ENCODE data around the gene RNF224.
"Not testable (repeated sequence)": the region's sequence is repeated elsewhere in the genome, so short reads cannot be mapped to it uniquely, and the experiment has no call there.

RNF224 gene

DNA sequence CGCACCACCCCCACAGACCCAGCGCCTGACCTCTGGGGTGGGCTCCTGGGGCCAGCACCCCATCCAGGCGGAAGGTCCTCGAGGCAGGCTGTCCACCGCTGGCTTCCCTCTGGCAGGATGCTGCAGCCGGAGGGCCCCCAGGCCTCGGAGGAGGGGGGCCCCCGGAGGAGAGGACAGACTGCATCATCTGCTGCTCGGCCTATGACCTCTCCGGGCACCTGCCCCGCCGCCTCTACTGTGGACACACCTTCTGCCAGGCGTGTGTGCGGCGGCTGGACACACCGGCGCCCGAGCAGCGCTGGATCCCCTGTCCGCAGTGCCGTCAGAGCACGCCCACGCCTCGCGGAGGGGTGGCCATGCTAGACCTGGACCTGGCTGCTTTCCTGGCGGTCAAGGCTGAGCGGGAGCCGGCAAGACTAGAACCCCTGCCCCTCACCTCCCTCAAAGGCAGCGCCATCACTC, 1.2 kb downstream of the RNF224 start:
- no peak for DNase-seq (ENCODE audit: low spot score)

GRCh38 chr9:137228968-137229896, 1.9 kb downstream of the RNF224 start:
- no peak for DNase-seq (ENCODE audit: low spot score)

- no peak for DNase-seq (ENCODE audit: low spot score)
Observed at GRCh38 chr9:137229903-137230704, 2.8 kb downstream of the RNF224 start.

DNA sequence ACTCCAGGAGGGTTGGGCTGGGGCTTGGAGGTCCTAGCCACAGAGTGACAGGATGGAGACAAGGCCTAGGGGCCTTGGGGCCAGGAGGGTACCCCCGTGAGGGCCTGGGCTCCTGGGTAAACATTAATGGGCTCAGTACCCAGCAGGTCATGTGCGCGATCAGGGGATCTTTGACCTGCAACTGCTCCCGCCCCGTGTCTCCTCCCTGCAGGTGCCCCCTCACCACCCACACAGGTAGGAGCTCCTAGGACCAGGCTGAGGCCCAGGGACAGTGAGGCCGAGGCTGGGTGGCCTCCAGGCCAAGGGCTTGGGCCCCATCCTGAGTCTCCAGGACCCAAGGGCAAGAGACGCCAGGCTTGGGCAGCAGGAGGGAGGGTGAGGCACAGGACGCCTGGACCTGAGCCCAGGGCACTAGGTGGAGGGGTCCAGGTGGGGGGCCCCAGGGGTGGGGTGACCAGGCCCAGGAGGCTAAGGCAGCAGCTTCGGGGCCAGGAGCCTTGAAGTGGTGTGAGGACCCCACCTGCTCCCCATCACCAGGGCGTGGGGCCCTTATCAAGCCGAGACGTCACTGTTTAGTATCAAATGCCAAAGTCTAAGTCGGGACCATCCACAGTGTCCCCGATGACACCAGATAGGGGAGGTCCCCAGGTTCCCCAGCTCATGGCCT, 3.5 kb downstream of the RNF224 start, which contains the start of gene SLC34A3:
TSS of gene SLC34A3 (plus strand) at position 197 of the 667 bp plus-strand sequence. CDS start 802 bp downstream, outside the sequence.
- DNase-seq (ENCODE audit: low spot score) = no peak

- DNase-seq (ENCODE audit: low spot score) = no peak
Observed at GRCh38 chr9:137231372-137232039, 4.2 kb downstream of the RNF224 start.

DNA sequence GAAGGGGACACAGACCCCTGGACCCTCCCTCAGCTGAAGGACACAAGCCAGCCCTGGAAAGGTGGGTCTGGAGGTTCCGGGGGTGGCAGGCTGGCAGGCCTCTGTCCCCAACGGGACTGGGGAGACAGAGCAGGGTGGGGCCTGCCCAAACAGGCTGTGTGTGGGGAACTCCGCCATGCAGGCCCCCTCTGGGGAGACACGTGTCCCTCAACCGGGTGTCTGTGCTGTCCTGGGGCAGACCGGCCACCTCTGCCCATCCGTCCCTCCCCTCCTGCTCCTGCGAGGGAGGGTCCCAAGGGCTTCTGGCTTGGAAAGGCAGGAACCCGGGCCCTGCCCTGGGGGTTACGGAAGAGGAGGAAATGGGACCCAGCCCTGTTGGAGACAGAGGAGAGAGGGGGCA, 4.8 kb downstream of the RNF224 start:
- no peak for DNase-seq (ENCODE audit: low spot score)

GRCh38 chr9:137232510-137232909, 5.2 kb downstream of the RNF224 start:
- DNase-seq (ENCODE audit: low spot score) = no peak

GRCh38 chr9:137233143-137233980, 6.1 kb downstream of the RNF224 start:
- DNase-seq (ENCODE audit: low spot score) = no peak

GRCh38 chr9:137234055-137234697, 6.9 kb downstream of the RNF224 start:
- no peak for DNase-seq (ENCODE audit: low spot score)

- DNase-seq (ENCODE audit: low spot score) = no peak
Observed at GRCh38 chr9:137234758-137235423, 7.6 kb downstream of the RNF224 start.

- no peak for DNase-seq (ENCODE audit: low spot score)
Observed at GRCh38 chr9:137235424-137236237, 8.3 kb downstream of the RNF224 start.

DNA sequence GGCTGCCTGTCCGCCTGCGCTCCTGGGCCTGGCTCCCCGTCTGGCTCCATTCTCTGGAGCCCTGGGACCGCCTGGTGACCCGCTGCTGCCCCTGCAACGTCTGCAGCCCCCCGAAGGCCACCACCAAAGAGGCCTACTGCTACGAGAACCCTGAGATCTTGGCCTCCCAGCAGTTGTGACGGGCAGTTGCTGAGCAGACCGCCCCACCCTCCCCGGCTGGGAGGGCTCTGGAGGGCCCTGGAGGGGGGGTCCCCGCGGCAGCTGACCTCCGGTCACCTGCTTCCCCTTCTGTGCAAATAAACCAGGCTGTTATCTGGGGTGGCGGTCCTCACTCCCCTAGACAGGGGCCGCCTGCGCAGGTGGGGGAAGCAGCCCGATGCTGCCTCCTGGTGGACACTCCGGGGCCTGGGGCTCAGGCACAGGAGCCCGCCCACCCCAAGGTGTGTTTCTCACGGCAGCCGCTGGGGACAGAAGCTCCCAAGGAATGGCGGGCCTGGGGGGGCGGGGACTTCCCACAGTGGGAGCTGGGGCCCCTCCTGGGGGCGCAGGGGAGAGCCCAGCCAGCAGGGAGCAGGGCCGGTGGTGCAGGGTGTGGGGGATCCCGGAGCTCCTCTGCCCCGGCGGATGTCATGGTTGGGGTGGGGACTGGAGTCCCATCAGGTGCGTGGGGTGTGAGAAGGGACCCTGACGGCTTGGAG, 9.1 kb downstream of the RNF224 start:
- peak; percentile 87 for DNase-seq (ENCODE audit: low spot score)

DNA sequence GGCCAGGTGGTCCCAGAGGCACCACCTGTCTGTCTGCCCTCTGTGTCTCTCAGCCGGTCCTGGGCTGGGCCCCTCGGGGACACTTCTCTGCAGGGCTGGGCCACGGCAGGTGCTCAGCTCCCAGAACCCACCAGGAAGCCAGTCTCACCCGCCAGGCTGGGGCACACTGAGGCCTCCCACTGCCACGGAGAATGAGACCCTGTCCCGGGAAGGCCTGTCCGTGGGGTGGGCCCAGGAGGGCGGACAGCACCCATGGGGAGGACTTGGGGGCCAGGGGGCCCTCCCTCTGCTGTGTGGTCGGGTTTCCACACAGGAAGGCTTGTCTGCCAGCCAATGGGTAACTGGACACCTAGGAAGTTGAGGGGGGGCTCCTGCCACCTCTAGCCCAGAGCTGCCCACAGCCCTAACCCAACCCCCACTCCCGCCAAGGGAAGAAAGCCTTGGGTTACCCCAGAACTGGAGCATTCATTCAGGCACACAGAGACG, 9.7 kb downstream of the RNF224 start:
- no peak for DNase-seq (ENCODE audit: low spot score)

DNA sequence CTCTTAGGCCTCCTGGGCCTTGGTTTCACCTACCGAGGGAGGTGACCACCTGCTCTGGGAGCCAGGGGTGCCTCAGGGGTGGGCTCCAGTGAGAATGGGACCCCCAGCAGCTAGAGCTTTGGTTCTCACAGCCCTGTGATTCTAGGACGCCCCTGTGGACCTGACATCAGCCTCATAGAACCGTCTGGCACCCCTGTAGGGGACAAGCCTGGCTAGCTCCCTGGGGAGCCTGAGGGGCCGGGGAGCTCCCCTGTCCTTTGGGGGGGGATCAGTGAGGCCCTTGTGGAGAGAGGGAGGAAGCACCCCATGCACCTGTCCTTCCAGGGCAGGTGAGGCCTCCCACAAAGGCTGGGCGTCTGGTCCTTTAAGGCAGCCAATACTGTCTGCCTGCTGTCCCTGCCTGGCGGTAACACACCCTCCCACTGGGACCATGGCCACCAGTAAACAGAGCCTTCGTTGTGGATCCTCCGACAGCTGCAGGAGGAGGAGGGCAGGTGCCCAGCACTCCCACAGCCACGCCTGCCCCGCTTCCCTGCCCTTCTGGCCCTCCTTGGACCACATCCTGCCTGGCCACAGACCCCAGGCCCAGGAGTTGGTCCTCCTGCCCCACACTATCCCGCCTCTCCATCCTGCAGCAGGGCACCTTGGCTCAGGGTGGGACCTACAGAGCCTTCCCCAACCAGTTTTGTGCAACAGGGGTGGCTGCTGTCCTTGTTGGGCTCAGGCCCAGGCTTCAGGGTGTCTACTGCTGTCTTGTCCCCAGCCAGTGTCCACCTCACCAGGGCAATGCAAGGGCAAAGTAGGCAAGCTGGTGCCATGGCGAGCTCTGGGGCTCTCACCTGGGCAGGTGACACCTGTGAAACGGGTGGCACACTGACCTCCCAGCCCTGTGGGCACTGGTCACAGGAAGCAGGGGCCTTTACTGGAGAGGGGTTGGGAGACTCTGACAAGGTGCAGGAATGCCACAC, 10.7 kb downstream of the RNF224 start:
- DNase-seq (ENCODE audit: low spot score) = no peak

DNA sequence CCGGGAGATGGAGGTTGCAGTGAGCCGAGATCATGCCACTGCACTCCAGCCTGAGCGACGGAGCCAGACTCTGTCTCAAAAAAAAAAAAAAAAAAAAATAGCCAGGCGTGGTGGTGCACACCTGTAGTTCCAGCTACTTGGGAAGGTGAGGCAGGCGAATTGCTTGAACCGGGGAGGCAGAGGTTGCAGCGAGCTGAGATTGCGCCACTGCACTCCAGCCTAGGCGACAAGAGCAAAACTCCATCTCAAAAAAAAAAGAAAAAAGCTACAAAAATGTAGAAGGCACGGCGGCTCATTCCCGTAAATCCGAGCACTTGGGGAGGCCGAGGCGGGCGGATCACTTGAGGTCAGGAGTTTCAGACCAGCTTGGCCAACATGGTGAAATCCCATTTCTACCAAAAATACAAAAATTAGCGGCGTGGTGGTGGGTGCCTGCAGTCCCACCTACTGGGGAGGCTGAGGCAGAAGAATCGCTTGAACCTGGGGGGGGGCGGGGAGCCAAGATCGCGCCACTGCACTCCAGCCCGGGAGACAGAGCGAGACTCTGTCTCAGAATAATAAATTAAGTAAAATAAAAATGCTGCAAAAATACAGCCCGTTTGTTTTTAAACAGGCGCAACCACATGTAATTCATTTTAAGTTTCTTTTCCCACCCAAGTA, 12.4 kb downstream of the RNF224 start:
- DNase-seq (ENCODE audit: low spot score) = not testable (repeated sequence)

DNA sequence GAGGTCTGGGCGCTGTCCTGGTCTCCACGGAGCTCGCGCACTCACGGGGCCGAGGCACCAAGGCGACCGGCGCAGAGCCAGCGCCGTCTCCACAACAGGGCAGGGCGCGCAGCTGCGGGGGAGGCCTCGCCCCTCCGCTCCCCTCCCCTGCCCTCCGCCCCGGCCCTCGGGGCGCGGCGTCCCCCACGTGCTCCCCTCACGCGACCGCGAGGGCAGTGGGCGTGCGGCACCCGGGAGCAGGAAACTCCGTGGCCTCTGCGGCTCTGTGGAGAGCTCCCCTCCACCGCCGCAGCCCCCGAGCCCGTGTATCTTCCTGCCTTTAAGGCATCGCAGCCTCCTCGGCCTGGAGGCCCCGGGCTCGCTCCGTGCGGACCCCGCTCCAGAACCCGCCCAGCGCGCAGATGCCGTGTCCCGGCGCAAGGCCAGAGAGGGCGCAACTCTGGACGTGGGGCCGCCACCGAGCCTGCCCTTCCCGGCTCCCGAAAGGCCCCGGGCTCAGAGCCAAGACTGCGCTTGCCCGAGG, 13.1 kb downstream of the RNF224 start:
- DNase-seq (ENCODE audit: low spot score) = peak; percentile 88

Data from left forelimb (tissue), 1 donor.